ENCODE measurements around the gene ILRUN.

- TF ChIP-seq CTCF (IDR thresholded peaks at IDR 0.05 in 8 of 11, conservative IDR thresholded peaks at IDR 0.05 in 3 of 11) (no peak), POLR2A (IDR thresholded peaks at IDR 0.05) (no peak)
Measured at GRCh38 chr6:34701199-34701598, 4.6 kb upstream of the ILRUN start.

Data from spleen (tissue), 7 donors.